Ascending aorta (tissue), 2 donors: ENCODE data around the gene MGST1. TPM values are rescaled to one million over a fixed set of nuclear protein-coding genes. Genes with fewer than 3 reads are reported as not detected.
A peak's percentile ranks its signal among the peaks of the same experiment; 100 is the strongest.

Experiments used
- DNase-seq, 2 donors: peaks; one replicate each; pipeline ENCODE4 v3.0.0-alpha.2; 2019; ENCODE audit warnings: low spot score in 2 of 2
- H3K27ac ChIP-seq, 2 donors: fragments of 200-600 bp; sonication (generic); one replicate each; pipeline ENCODE4 v1.5.1; 2016 to 2017; ENCODE audit warnings: mild to moderate bottlenecking in 1 of 2
- H3K27me3 ChIP-seq: fragments of 200-600 bp; sonication (generic); one replicate; pipeline ENCODE4 v1.5.1; 2017
- H3K36me3 ChIP-seq, 2 donors: fragments of 200-600 bp; sonication (generic); one replicate each; pipeline ENCODE4 v1.5.1; 2016
- H3K4me1 ChIP-seq, 2 donors: fragments of 200-600 bp; sonication (generic); one replicate each; pipeline ENCODE4 v1.5.1; 2016 to 2017; ENCODE audit warnings: mild to moderate bottlenecking in 1 of 2
- H3K4me3 ChIP-seq, 2 donors: fragments of 200-600 bp; sonication (generic); one replicate each; pipeline ENCODE4 v1.5.1; 2016 to 2017; ENCODE audit warnings: mild to moderate bottlenecking in 1 of 2
- H3K9me3 ChIP-seq, 2 donors: fragments of 200-600 bp; sonication (generic); one replicate each; pipeline ENCODE4 v1.5.1; 2016
- CTCF ChIP-seq, 3 experiments: fragments of 200-600 bp in 2 of 3; fragments of 450-650 bp in 1 of 3; sonication (generic) in 2 of 3; IDR thresholded peaks; one replicate each; pipeline ENCODE4 v1.5.1; 2016 to 2019; ENCODE audit warnings: antibody characterized with exemption in 3 of 3, mild to moderate bottlenecking in 1 of 3, moderate library complexity in 1 of 3
- intact Hi-C: fragments of 100-400 bp; cut with DNase I; formaldehyde crosslinking; loops from one replicate; pipeline ENCODE4 v1.15.1; 2023
- total RNA-seq: library from RNA; depleted of rRNA; stranded (reverse); fragments of >200 nt; gene quantifications from one replicate; pipeline ENCODE4 v1.1.0, GENCODE V29; 2016

The MGST1 gene
- total RNA-seq, 1 donor from 2014 or later: 101 TPM

GRCh38 chr12:16344269-16344668 lies 3.2 kb upstream of the MGST1 start:
- DNase-seq: no peak
- H3K9me3 ChIP-seq: no peaks in the 10 kb centered on the region
- H3K4me3 ChIP-seq: no peak overlapping the region
- no peaks in the 10 kb centered on the region for H3K27me3 ChIP-seq
- H3K4me1 ChIP-seq: no peaks in the 10 kb centered on the region
- intact Hi-C loops: no loop called here
- H3K27ac ChIP-seq: no peak overlapping the region
- TF ChIP-seq CTCF (IDR thresholded peaks at IDR 0.05): no peak
- H3K36me3 ChIP-seq: no peaks in the 10 kb centered on the region

GRCh38 chr12:16345105-16345504 lies 2.3 kb upstream of the MGST1 start:
- H3K27ac ChIP-seq: no peak overlapping the region
- TF ChIP-seq CTCF (IDR thresholded peaks at IDR 0.05): no peak
- H3K4me1 ChIP-seq: no peaks in the 10 kb centered on the region
- no peaks in the 10 kb centered on the region for H3K27me3 ChIP-seq
- H3K4me3 ChIP-seq: no peak overlapping the region
- intact Hi-C loops: no loop called here
- no peaks in the 10 kb centered on the region for H3K9me3 ChIP-seq
- no peak for DNase-seq
- H3K36me3 ChIP-seq: no peaks in the 10 kb centered on the region

GRCh38 chr12:16346958-16347357 lies 487 bp upstream of the MGST1 start:
- intact Hi-C loops: no loop called here
- no peaks in the 10 kb centered on the region for H3K27me3 ChIP-seq
- DNase-seq: no peak
- peak overlapping the region; percentile 45 to 56 for H3K4me3 ChIP-seq
- no peak for TF ChIP-seq CTCF (IDR thresholded peaks at IDR 0.05)
- no peaks in the 10 kb centered on the region for H3K36me3 ChIP-seq
- H3K27ac ChIP-seq: no peak overlapping the region
- H3K4me1 ChIP-seq: no peaks in the 10 kb centered on the region
- H3K9me3 ChIP-seq: no peaks in the 10 kb centered on the region

- Histone ChIP-seq H3K4me3 (peak overlapping the region; percentile 45 to 56), H3K4me1 (no peaks in the 10 kb centered on the region), H3K9me3 (no peaks in the 10 kb centered on the region), H3K27ac (peak overlapping the region; percentile 27 to 33), H3K36me3 (no peaks in the 10 kb centered on the region), H3K27me3 (no peaks in the 10 kb centered on the region)
- DNase-seq: no peak
- TF ChIP-seq CTCF (IDR thresholded peaks at IDR 0.05): no peak
- intact Hi-C loops: no loop called here
These were observed 1.1 kb downstream of the MGST1 start for GRCh38 chr12:16348435-16349130.

GRCh38 chr12:16349131-16349460 lies 1.7 kb downstream of the MGST1 start:
- H3K27ac ChIP-seq: peak overlapping the region in 1 of 2 donors; percentile 2
- TF ChIP-seq CTCF (IDR thresholded peaks at IDR 0.05): no peak
- no peaks in the 10 kb centered on the region for H3K9me3 ChIP-seq
- peak in 1 of 2 donors; percentile 69 for DNase-seq
- intact Hi-C loops: no loop called here
- no peaks in the 10 kb centered on the region for H3K27me3 ChIP-seq
- H3K4me1 ChIP-seq: no peaks in the 10 kb centered on the region
- no peaks in the 10 kb centered on the region for H3K36me3 ChIP-seq
- H3K4me3 ChIP-seq: peak overlapping the region; percentile 19 to 56

- Histone ChIP-seq H3K9me3 (no peaks in the 10 kb centered on the region), H3K27ac (no peak overlapping the region), H3K4me3 (no peak overlapping the region), H3K4me1 (no peaks in the 10 kb centered on the region), H3K27me3 (no peaks in the 10 kb centered on the region), H3K36me3 (no peaks in the 10 kb centered on the region)
- DNase-seq: no peak
- intact Hi-C loops: no loop called here
- TF ChIP-seq CTCF (IDR thresholded peaks at IDR 0.05): no peak
These were observed 3.2 kb downstream of the MGST1 start for GRCh38 chr12:16350682-16351081.
